ENCODE measurements around the gene RNF111.
"Not testable (repeated sequence)": the region's sequence is repeated elsewhere in the genome, so short reads cannot be mapped to it uniquely, and the experiment has no call there.

RNF111 gene

GRCh38 chr15:58987491-58988005 lies at the start of gene RNF111:
Gene RNF111, plus strand, starts transcription at chr15:58987663. Its CDS starts 43,160 bp downstream, at chr15:59030823.
- DNase-seq, result peak; percentile 77 to 93

DNA sequence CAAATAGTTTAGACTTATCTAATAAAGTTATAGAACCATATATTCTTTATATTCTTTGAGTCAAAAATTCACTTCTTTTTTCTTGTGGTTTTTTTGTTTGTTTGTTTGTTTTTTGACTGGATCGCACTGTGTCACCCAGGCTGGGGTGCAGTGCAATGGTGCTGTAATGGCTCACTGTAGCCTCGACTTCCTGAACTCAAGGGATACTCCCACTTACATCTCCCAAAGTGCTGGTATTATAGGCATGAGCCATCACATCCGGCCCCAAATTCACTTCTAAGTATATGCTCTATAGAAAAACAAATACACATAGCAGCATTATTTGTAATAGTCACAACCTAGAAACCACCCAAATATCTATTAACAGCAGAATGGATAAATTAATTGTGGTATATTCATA lies 40.3 kb upstream of the RNF111 start:
- no peak for DNase-seq

DNA sequence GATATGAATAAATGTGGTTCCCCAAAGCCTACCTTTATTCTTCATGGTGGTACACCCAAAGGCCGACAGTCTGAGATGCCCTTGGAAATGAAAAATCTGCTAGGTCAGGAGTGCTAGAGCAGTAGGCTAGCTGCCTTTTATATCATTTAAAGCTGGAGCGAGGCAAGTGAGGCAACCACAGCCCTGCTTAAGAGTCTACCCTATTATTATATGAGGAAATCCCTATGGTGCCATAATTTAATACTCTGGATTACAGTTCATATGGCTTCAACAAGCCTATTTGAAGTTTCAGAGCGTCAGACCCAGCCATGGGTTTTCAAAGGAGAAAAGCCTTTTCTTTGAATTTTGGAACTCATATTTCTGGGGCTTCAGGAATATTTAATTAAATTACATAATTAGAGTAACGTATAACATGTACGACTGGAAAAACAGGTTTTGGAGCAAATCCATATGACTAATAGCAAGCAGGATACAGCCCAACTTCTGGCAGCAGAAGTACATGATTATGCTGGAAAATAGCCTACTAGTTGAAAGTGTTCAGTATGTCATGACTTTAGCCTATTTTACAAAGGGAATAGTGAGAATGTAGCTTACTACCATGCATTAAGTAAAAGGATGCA lies 36.0 kb upstream of the RNF111 start:
- DNase-seq, result peak; percentile 36 to 50

DNA sequence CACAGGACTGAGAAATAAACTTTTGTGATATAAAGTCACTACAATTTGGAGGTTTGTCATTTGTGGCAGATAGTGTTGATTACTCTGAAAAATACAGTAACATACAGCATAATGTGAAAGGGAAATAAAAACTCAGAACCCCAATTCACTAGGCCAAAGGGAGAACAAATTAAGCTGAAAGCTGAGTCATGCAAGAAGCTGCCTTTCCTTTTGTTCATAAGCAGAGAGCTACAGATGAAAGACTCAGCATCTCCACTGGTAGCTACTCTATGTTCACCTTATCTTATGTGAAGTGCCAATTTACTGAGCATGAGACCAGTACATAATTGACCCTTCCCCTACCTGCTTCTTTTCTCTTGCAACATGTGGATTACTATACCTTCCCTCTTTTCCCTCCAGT lies 34.7 kb upstream of the RNF111 start:
- DNase-seq, result no peak

DNA sequence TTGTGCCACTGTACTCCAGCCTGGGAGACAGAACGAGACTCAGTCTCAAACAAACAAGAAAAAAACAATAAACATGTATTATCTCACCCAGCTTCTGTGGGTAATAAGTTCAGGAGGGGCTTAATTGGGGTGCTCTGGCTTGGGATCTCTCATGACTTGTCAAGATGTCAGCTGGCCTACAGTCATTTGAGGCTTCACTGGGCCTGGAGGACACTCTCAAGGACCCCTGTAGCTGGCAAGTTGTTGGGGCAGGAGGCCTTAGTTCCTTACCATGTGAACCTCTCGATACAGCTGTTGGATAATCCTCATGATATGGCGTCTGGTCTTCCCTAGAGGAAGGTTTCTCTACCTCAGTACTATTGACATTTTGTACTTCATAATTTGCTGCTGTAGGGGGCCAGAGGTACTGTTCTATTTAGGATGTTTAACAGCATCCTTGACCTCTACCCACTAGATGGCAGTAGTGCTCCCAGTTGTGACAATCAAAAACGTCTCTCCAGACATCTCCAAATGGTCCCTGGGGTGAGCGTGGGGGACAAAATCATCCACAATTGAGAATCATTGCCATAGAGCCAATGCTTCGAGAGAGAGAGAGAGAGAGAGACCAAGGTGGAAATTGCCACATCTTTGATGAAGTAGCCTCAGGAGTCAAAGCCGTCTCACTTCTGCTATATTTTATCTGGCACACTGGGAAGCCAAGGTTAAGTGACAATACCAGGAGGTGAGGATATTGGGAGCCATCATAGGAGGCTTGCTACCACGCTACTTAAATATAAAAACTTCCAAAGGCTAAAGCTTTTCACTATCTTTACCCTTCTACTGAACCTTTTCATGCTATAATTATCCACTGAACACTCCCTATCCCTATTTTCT lies 30.1 kb upstream of the RNF111 start:
- DNase-seq, result peak; percentile 28 to 74

DNA sequence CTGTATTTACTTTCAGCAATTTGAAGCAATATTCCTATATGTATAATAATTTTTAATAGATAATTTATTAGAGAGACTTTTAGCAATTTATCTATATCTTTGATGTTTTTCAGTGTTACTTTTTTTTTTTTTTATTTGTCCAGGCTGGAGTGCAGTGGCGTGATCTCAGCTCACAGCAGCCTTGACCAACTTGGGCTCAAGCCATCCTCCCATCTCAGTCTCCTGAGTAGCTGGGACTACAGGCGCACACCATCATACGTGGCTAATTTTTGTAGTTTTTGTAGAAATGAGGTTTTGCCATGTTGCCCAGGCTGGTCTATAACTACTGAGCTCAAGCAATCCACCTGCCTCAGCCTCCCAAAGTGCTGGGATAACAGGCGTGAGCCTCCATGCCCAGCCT lies 28.7 kb upstream of the RNF111 start:
- no peak for DNase-seq

GRCh38 chr15:58962136-58962535 lies 25.3 kb upstream of the RNF111 start:
- no peak for DNase-seq

DNA sequence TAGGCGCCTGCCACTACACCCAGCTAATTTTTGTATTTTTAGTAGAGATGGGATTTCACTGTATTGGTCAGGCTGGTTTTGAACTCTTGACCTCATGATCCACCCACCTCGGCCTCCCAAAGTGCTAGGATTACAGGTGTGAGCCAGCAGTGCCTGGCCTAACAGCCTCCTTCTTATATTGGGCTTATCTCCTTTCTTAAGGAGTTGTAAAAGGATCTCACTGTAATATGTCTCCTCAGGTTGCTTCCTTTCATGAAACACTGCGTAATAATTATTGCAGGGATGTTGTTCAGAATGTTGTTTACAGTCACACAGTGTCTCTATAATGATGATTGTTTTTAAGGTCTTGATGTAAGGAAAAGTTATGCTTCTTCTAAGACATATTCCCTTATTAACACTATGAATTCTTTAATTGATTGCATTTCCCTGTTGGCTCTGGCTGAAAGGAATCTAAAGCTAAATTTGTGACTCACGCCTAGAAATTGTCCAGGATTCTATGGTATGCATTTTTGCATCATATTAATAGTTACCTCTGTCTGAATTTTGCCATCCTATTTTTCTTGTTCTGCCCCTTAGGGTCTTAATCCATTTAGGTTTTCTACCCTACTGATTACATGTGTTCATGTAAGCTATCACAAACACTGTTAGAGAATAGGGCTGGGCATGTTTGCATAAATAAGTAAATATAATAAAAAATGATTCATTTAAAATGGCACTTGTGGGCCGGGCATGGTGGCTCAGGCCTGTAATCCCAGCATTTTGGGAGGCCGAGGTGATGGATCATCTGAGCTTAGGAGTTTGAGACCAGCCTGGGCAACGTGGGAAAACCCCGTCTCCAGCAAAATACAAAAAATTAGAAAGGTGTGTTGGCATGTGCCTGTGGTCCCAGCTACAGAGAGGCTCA lies 24.5 kb upstream of the RNF111 start:
- no peak for DNase-seq

- no peak for DNase-seq
Measured at GRCh38 chr15:58966698-58967097, 20.8 kb upstream of the RNF111 start.

GRCh38 chr15:58967479-58967878 lies 20.0 kb upstream of the RNF111 start:
- DNase-seq, result no peak

DNA sequence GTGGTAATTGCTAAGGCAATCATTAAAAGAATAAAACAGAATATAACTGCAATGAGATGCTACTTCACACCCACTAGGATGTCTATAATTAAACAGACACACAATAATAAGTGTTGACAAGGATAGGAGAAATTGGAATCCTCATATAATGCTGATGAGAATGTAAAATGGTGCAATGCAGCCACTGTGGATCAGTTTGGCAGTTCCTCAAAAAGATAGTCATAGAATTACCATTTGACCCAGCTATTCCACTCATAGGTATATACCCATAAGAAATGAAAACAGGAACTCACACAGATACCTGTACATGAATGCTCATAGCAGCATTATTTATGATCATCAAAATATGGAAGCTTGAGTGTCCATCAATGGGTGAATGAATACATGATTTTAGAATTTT lies 9.6 kb upstream of the RNF111 start:
- no peak for DNase-seq

- DNase-seq, result peak in 1 of 2 experiments; percentile 24
Measured at GRCh38 chr15:58980351-58980939, 7.0 kb upstream of the RNF111 start.

DNA sequence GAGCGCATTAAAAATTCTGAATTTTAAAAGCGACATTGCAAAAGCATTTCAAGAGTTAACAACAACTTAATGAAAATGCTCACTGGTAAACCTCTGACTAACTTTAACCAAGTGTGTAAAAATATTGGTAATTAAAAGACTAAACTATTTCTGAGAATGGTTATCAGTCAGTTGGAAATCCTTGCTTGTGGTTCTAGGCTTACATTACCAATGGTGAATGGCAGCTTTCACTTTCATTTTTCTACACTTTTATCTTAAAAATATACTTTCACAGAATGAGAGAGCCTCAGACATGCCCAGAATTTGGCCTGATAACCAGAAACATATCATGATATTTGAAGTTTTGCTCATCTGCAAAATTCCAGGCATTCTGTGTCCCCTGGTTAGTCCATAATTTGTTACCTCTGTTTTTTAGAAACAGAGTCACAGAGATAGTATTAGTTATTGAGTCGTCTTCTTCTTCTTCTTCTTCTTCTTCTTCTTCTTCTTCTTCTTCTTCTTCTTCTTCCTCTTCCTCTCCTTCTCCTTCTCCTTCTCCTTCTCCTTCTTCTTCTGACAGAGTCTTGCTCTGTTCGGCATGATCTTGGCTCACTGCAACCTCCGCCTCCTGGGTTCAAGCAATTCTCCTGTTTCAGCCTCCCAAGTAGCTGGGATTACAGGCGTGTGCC lies 5.5 kb upstream of the RNF111 start:
- no peak for DNase-seq

DNA sequence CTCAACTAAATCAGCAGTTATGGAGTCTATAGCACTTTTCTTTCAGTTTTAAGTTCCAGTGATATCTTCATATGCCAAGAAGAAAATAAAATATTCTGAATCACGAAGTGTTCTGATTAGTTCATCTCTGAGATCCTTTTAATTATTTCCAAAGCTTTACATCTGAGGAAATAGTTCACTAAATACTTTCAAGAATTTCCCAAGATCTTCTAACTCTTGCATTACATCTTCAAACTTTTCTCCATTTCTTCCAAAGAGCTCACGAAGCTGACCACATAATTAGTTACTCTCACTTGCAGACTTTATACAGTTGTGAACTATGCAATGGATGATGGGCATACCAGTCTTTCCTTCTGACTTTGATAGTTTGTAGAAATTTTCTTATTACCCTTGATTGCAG lies 4.2 kb upstream of the RNF111 start:
- no peak for DNase-seq

DNA sequence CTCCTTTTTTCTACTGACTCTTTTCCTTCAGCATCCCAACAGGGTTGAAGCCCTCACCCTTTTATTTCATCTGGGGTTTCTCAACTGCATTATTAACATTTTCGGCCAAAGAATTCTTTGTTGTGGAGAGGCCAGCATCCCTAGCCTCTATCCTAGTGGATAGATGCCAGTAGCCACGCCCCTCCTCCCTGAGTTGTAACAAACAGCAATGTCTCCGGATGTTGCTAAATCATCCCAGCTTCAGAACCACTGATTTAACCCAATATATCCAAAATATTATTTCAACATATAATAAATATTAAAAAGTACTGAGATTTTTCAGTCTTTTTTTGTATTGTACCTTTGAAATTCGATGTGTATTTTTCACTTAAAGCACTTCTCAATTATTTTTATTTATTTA lies 2.0 kb upstream of the RNF111 start:
- DNase-seq, result no peak

DNA sequence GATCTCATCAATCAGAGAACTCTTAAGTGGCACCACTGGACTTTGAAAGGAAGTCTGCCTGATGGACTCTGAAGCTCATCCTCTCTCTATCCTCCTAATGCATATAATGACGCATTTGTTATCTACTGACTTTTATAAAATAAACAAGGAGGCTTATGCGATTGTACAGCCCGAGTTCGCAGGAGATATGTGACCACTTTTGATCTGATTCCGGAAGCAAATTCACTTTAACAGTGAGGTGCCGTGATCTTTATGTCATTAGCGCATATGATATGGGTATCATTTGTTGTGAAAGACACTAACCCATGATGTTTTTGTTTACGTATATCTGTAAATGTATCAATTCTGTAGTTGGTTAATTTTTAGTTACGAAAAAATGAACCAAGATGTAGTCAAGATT lies 427 bp upstream of the RNF111 start:
- no peak for DNase-seq

GRCh38 chr15:58988006-58988785 lies 733 bp downstream of the RNF111 start:
- peak in 1 of 2 experiments; percentile 51 for DNase-seq

GRCh38 chr15:58992181-58992580 lies 4.7 kb downstream of the RNF111 start:
- no peak for DNase-seq

GRCh38 chr15:58994906-58995453 lies 7.5 kb downstream of the RNF111 start:
- no peak for DNase-seq

DNA sequence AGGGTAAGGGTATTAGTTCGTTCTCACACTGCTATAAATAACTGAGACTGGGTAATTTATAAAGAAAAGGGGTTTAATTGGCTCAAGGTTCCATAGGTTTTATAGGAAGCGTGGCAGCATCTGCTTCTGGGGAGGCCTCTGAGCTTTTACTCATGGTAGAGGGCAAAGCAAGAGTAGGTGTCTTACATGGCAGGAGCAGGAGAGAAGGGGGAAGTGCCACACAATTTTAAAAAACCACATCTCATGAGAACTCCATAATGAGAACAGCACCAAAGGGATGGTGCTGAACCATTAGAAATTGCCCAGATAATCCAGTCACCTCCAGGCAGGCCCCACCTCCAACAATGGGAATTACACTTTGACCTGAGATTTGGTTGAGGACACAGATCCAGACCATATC lies 12.2 kb downstream of the RNF111 start:
- DNase-seq, result no peak

- DNase-seq, result not testable (repeated sequence)
Measured at GRCh38 chr15:59000251-59000650, 12.8 kb downstream of the RNF111 start.
